OCI-LY7 (cell line): ENCODE data around the gene DDAH1. TPM values are rescaled to one million over a fixed set of nuclear protein-coding genes. Genes with fewer than 3 reads are reported as not detected.

Source experiments
- BruUV-seq: library from RNA; stranded (reverse); fragments of 400-500 nt; replicated peaks from 2 replicates; lab custom pipeline; 2021; lab: Mats Ljungman, UMichigan
- CTCF ChIA-PET: fragments of 300-600 bp; sonication (Branson Sonifier 250); formaldehyde crosslinking; loops from one replicate; lab custom pipeline; 2022; ENCODE audit warnings: antibody characterized with exemption; ENCODE audit not compliant: unreplicated experiment; lab: Charles Lee
- POLR2A ChIA-PET: fragments of 300-600 bp; sonication (Branson Sonifier 250); formaldehyde crosslinking; loops from one replicate; lab custom pipeline; 2022; ENCODE audit warnings: antibody characterized with exemption; lab: Charles Lee
- DNase-seq: peaks from one replicate; pipeline ENCODE4 v3.0.0-alpha.2; 2015; ENCODE audit warnings: low spot score
- H2AFZ ChIP-seq: fragments of 200-600 bp; sonication (generic), shearing (Covaris generic); 2 replicates; pipeline ENCODE4 v1.6.1; 2014; ENCODE audit warnings: mild to moderate bottlenecking, antibody characterized with exemption, low read length, moderate library complexity
- H3K27ac ChIP-seq: fragments of 200-600 bp; sonication (generic); 2 replicates; pipeline ENCODE4 v1.5.1; 2014; ENCODE audit warnings: mixed run types, low read depth, mild to moderate bottlenecking, moderate library complexity, low read length, inconsistent platforms; ENCODE audit not compliant: poor library complexity, severe bottlenecking
- H3K36me3 ChIP-seq: fragments of 200-600 bp; sonication (generic); 2 replicates; pipeline ENCODE4 v1.6.1; 2014; ENCODE audit warnings: mild to moderate bottlenecking, antibody characterized with exemption, low read length, moderate library complexity, mixed read lengths; ENCODE audit not compliant: insufficient read depth
- H3K4me1 ChIP-seq: fragments of 200-600 bp; sonication (generic); 2 replicates; pipeline ENCODE4 v1.5.1; 2014; ENCODE audit warnings: mild to moderate bottlenecking, low read length; ENCODE audit not compliant: insufficient read depth, poor library complexity, severe bottlenecking
- H3K4me2 ChIP-seq: fragments of 200-600 bp; sonication (generic); 2 replicates; pipeline ENCODE4 v1.6.1; 2014; ENCODE audit warnings: mild to moderate bottlenecking, low read length
- H3K4me3 ChIP-seq: fragments of 200-600 bp; sonication (generic); 2 replicates; pipeline ENCODE4 v1.5.1; 2014; ENCODE audit warnings: mild to moderate bottlenecking, low read depth, low read length; ENCODE audit not compliant: poor library complexity, severe bottlenecking
- H3K79me2 ChIP-seq: fragments of 200-600 bp; sonication (generic); 2 replicates; pipeline ENCODE4 v1.6.1; 2016; ENCODE audit warnings: low read depth, mild to moderate bottlenecking, low read length, moderate library complexity, mixed read lengths; ENCODE audit not compliant: insufficient read depth
- H3K9me2 ChIP-seq: fragments of 200-600 bp; sonication (generic); 2 replicates; pipeline ENCODE4 v1.6.1; 2016; ENCODE audit warnings: mild to moderate bottlenecking, low read length, mixed read lengths; ENCODE audit not compliant: insufficient read depth
- H3K9me3 ChIP-seq: fragments of 200-600 bp; sonication (generic); 2 replicates; pipeline ENCODE4 v1.6.1; 2014; ENCODE audit warnings: mild to moderate bottlenecking, mixed run types, low read length, mixed read lengths
- H4K20me1 ChIP-seq: fragments of 200-600 bp; sonication (generic); 2 replicates; pipeline ENCODE4 v1.6.1; 2014; ENCODE audit warnings: mild to moderate bottlenecking, antibody characterized with exemption, low read length, moderate library complexity, mixed read lengths; ENCODE audit not compliant: insufficient read depth
- EZH2phosphoT487 ChIP-seq: fragments of 200-600 bp; sonication (generic); IDR thresholded peaks from 2 replicates; pipeline ENCODE4 v1.6.1; 2018; ENCODE audit warnings: low read depth, borderline replicate concordance, mild to moderate bottlenecking, mixed run types, antibody characterized with exemption, low read length, moderate library complexity, mixed read lengths
- intact Hi-C: fragments of 100-400 bp; cut with micrococcal nuclease; formaldehyde crosslinking; loops from one replicate; pipeline ENCODE4 v1.10.0; 2022; ENCODE audit not compliant: unreplicated experiment
- total RNA-seq, 2 experiments: library from RNA; depleted of rRNA in 1 of 2; stranded (reverse); fragments of >200 nt in 1 of 2; shearing (Covaris generic) in 1 of 2; gene quantifications; 2 replicates each; pipeline ENCODE4 v1.2.3, GENCODE V29; 2014 to 2022
- TF ChIP-seq, protein P1 (sequence below): fragments of 200-600 bp; sonication (generic); conservative IDR thresholded peaks from 2 replicates; pipeline ENCODE4 v1.5.1; 2014; ENCODE audit warnings: mild to moderate bottlenecking, antibody characterized with exemption, low read length, moderate library complexity, mixed read lengths

The DDAH1 gene
- total RNA-seq, 2 experiments from 2014 or later, result not detected

DNA sequence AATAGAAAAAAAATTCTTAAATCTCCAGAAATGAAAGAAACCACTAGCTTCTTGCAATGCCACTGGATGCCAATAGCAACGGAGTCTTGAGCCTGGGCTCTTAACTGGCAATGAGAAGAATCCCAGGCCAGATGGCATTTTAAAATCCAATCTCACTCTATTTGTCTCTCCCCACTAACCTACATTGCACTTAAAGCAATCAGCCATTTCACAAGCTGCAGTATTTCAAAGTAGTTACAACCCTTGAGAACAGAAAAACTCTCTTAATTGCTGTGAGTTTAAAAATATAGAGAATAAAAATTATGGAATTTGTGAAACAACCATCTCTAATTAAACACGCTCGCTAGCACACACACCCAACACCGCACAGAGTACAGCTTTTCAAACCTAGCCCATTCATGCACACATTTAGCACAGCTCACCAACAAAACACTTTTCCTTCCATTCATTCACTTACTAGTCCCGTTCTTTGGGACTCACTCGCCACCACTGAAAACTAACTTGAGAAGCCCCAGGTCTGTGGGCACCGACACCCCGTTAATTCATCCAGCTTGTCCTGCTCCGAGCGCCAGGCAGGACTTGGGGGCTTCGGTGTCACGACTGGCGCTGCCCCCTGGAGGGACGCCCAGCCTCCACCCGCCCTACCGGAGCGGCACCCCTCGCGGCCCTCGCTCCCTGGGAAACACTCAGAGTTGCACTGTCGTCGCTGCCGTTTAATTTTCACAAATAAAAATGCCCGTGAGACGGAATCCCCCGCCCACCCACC, 1.0 kb downstream of the DDAH1 start:
- no peak overlapping the region for H3K4me2 ChIP-seq

DNA sequence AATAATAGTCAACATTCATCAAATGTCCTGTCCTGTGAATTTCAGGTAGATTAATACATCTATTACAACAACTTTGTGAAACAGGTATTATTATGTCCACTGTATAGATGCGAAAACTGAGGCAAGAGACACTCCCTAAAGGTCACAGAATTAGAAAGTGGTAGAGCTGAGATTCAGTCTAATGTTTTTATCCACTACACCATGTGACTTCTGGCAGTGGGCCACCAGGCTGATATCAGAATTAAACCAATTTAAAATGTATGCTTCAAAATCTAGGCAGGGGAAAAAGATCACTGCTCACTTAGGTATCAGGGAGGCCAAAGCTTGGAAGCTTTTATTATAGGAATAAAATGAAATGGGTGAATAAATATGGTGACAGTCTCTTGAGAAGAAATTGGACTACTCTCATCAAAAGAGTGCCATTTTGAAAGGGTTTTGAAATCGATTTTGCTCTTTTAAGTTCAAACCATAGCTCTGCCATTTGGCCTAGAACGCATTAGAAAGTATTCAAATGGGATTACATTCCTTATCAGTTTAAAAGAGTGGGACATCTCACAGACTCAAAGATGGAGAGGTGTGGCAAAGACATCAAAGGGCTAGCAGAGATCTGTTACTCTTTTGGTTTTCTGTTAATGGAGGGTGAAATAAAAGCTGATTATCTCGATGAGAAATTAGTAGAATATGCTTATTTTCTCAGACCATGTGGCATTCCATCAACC, 1.9 kb downstream of the DDAH1 start:
- no peak overlapping the region for H2AFZ ChIP-seq
- no peaks in the 10 kb centered on the region for H3K79me2 ChIP-seq
- no peaks in the 10 kb centered on the region for H3K9me3 ChIP-seq
- BruUV-seq, result no TSS peak
- ChIA-PET CTCF (no interaction called here), POLR2A (interaction anchor here (0.9 kb wide), 1 partner anchor 78 kb away, joined by 4 read pairs; no protein-coding TSS in a partner anchor)
- DNase-seq, result no peak
- no peaks in the 10 kb centered on the region for H4K20me1 ChIP-seq
- no peak for TF ChIP-seq EZH2phosphoT487
- TF ChIP-seq, protein P1, sequence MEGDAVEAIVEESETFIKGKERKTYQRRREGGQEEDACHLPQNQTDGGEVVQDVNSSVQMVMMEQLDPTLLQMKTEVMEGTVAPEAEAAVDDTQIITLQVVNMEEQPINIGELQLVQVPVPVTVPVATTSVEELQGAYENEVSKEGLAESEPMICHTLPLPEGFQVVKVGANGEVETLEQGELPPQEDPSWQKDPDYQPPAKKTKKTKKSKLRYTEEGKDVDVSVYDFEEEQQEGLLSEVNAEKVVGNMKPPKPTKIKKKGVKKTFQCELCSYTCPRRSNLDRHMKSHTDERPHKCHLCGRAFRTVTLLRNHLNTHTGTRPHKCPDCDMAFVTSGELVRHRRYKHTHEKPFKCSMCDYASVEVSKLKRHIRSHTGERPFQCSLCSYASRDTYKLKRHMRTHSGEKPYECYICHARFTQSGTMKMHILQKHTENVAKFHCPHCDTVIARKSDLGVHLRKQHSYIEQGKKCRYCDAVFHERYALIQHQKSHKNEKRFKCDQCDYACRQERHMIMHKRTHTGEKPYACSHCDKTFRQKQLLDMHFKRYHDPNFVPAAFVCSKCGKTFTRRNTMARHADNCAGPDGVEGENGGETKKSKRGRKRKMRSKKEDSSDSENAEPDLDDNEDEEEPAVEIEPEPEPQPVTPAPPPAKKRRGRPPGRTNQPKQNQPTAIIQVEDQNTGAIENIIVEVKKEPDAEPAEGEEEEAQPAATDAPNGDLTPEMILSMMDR, result no peak
- no peaks in the 10 kb centered on the region for H3K9me2 ChIP-seq
- H3K4me3 ChIP-seq, result no peak overlapping the region
- H3K27ac ChIP-seq, result no peak overlapping the region
- no peak overlapping the region for H3K4me2 ChIP-seq
- no peaks in the 10 kb centered on the region for H3K4me1 ChIP-seq
- H3K36me3 ChIP-seq, result no peaks in the 10 kb centered on the region
- intact Hi-C loops, result no loop called here

More for the DNA sequence above, 1.0 kb downstream of the DDAH1 start:
- Histone ChIP-seq H3K9me2 (no peaks in the 10 kb centered on the region), H3K9me3 (no peaks in the 10 kb centered on the region), H3K27ac (no peak overlapping the region), H4K20me1 (no peaks in the 10 kb centered on the region), H3K79me2 (no peaks in the 10 kb centered on the region), H3K36me3 (no peaks in the 10 kb centered on the region), H2AFZ (no peak overlapping the region), H3K4me3 (no peak overlapping the region), H3K4me1 (no peaks in the 10 kb centered on the region)
- TF ChIP-seq, protein P1, result no peak
- TF ChIP-seq EZH2phosphoT487, result no peak
- DNase-seq, result no peak
- intact Hi-C loops, result no loop called here
- BruUV-seq, result no TSS peak
- CTCF ChIA-PET, result no interaction called here
- POLR2A ChIA-PET, result interaction anchor here (0.9 kb wide), 1 partner anchor 79 kb away, joined by 4 read pairs; no protein-coding TSS in a partner anchor
